ENCODE measurements around the gene PYGB. TPM values are rescaled to one million over a fixed set of nuclear protein-coding genes. Genes with fewer than 3 reads are reported as not detected.

PYGB gene
- total RNA-seq, 6 donors from 2014 or later: 59.4 to 128 (median 98.4) TPM

DNA sequence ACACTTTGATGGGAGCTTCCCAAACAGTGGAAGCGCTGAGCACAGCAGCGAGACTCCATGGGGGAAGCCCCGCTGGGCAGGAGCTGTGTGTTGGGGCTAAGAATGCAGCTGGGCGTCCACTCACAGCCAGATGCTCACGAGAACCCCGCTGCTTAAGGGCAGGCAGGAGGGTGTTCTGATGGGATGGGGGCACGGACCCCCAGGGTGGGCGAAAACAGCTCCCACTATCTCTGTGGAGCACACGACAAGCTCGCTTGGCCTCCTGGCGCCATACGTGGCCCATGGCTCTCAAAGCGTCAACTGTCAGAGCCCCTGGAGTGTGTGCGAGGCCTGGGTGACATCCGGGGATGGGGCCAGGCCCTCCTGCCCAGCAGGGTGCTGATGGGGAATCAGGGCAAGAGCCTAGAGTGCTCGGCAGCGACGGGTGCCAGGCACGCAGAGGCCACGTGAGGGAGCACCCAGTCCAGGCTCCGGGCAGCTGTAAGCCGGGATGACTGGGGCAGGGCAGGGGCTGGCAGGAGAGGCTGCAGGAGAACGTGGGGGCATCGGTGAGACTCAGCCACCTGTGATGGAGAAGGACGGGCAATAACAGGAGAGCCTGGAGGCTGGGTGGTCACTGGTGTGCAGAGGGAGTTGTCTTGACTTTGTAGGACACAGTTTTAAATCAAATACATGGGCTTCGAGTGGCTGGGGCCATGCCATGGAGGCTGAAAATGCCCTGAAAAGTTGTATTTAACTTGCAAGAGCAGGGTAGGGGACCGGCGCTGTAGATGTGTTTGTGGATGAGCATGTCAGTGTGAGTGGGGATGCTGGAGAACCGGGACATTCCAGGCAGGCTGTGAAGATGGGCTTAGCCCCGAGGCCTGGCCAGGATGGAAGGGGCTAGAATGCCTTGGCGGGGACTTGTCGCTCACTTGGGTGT, 27.3 kb downstream of the PYGB start:
- ATAC-seq (ENCODE audit: low FRiP score in 2 of 2) (no peak), DNase-seq (peak; percentile 10 to 67)
- no peaks in the 10 kb centered on the region for H3K27me3 ChIP-seq
- WGBS, 2 donors: 90 to 94% methylated on average over 13 to 32 of the region's 32 CpGs
- no peak overlapping the region for H3K4me3 ChIP-seq
- H3K9me3 ChIP-seq: no peaks in the 10 kb centered on the region
- H3K36me3 ChIP-seq: peaks cover 24 to 99% (median 84%) of the 10 kb centered on the region in 4 donors
- H3K4me1 ChIP-seq: no peaks in the 10 kb centered on the region
- no peak overlapping the region for H3K27ac ChIP-seq
- TF ChIP-seq, protein P1, sequence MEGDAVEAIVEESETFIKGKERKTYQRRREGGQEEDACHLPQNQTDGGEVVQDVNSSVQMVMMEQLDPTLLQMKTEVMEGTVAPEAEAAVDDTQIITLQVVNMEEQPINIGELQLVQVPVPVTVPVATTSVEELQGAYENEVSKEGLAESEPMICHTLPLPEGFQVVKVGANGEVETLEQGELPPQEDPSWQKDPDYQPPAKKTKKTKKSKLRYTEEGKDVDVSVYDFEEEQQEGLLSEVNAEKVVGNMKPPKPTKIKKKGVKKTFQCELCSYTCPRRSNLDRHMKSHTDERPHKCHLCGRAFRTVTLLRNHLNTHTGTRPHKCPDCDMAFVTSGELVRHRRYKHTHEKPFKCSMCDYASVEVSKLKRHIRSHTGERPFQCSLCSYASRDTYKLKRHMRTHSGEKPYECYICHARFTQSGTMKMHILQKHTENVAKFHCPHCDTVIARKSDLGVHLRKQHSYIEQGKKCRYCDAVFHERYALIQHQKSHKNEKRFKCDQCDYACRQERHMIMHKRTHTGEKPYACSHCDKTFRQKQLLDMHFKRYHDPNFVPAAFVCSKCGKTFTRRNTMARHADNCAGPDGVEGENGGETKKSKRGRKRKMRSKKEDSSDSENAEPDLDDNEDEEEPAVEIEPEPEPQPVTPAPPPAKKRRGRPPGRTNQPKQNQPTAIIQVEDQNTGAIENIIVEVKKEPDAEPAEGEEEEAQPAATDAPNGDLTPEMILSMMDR (IDR thresholded peaks at IDR 0.05): no peak
- no peak for TF ChIP-seq POLR2AphosphoS5 (IDR thresholded peaks at IDR 0.05)
- TF ChIP-seq EP300 (IDR thresholded peaks at IDR 0.05): no peak
- TF ChIP-seq POLR2A (IDR thresholded peaks at IDR 0.05): no peak

DNA sequence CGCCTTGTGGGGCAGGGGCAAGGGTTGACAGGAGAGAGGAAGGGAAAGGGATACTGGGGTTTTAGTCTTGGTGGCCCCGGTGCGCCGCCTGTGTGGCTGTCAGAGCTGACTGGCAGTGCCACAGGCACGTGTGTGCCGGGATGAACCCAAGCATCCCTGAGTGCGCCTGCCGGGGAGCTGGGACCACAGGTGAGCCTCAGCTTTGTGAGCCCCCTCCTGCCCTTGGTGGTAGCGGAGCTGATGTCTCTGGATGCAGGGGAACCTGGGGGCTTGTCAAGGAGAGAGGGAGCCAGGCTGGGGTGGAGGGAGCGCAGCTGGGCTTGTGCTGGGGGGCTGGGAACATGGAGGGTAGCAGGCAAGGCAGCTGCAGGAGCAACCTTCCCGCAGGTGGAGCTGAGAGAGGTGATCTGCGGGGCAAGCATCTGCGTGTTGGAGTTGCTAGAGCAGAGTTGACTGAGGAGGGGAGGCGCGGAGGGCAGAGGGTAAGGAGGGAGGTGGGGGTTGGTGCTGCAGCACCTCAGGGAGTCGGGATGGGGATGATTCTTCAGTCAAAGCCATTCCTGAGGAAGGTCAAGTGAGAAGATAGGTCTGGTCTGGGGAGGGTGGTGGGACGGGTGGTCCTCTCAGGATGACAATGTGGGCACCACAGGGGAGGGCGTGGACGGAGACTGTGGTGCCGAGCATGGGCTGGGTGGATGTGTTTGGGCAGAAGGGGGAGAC, 28.1 kb downstream of the PYGB start:
- H3K4me3 ChIP-seq: no peak overlapping the region
- WGBS, 2 donors: 96% methylated on average over 11 to 19 of the region's 20 CpGs
- H3K4me1 ChIP-seq: no peaks in the 10 kb centered on the region
- peaks cover 22 to 99% (median 84%) of the 10 kb centered on the region in 4 donors for H3K36me3 ChIP-seq
- TF ChIP-seq POLR2A (IDR thresholded peaks at IDR 0.05): no peak
- no peak for TF ChIP-seq POLR2AphosphoS5 (IDR thresholded peaks at IDR 0.05)
- TF ChIP-seq, protein P1 (IDR thresholded peaks at IDR 0.05): no peak
- no peak for TF ChIP-seq EP300 (IDR thresholded peaks at IDR 0.05)
- no peaks in the 10 kb centered on the region for H3K9me3 ChIP-seq
- no peaks in the 10 kb centered on the region for H3K27me3 ChIP-seq
- DNase-seq: peak; percentile 18 to 74
- no peak for ATAC-seq (ENCODE audit: low FRiP score in 2 of 2)
- H3K27ac ChIP-seq: no peak overlapping the region

DNA sequence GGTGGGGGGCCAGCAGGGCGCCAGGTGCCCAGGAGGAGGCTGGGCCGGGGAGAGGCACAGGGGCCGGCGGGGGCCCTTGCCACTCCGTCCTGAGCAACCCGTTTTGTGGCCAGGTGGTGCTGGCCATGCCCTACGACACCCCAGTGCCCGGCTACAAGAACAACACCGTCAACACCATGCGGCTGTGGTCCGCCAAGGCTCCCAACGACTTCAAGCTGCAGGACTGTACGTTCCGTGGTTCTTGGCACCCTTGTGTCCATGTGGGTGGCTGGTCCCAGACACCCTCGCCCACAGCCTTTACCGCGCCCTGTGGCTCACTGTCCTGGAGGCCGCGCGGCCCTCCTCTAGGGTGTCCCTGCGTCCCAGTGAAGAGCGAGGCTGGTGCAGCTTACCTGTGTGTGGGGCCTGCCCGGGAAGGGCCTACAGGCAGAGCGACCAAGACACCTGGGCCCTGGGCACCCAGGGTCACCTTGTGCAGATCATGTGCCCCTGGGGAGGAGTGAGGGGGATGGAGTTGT, 28.7 kb downstream of the PYGB start:
- DNase-seq (no peak), ATAC-seq (ENCODE audit: low FRiP score in 2 of 2) (no peak)
- 92 to 94% methylated on average over 24 of the region's 24 CpGs for WGBS, 2 donors
- Histone ChIP-seq H3K4me3 (no peak overlapping the region), H3K27me3 (no peaks in the 10 kb centered on the region), H3K4me1 (no peaks in the 10 kb centered on the region), H3K36me3 (peaks cover 17 to 99% (median 84%) of the 10 kb centered on the region in 4 donors), H3K27ac (no peak overlapping the region), H3K9me3 (no peaks in the 10 kb centered on the region)
- TF ChIP-seq POLR2A (IDR thresholded peaks at IDR 0.05) (no peak), POLR2AphosphoS5 (IDR thresholded peaks at IDR 0.05) (no peak), EP300 (IDR thresholded peaks at IDR 0.05) (no peak)
- TF ChIP-seq, protein P1 (IDR thresholded peaks at IDR 0.05): no peak

DNA sequence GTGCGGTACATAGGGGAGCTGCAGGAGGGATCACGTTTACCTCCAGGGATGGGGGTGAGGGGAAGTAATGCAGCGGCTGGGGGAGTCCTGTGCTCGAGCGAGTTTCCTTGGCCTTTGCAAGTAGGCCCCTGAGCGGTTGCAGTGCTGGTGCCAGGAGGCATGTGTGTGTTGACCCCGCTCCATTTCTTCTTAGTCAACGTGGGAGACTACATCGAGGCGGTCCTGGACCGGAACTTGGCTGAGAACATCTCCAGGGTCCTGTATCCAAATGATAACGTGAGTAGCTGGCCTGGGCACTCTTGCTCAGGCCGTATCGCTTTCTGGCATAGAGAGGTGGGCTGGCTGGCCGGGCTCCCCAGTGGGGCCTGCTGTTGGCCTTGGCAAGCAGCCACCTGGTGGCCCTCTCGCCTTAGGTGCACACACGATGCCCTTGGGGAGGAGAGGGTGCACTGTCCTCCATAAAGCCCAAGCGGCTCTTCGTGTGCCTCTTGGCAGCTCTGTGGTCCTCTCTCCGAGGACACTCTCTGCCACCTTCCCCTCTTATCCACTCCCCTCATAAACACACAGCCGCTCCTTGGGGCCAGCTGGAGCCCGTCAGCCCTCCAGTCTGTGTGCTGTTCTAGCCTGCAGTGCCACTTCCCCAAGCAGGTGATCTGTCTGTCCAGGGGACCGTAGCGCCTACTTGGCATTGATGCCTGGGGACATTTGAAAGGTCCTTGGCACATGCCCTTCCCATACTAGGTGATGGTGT, 29.3 kb downstream of the PYGB start:
- Histone ChIP-seq H3K4me3 (no peak overlapping the region), H3K9me3 (no peaks in the 10 kb centered on the region), H3K36me3 (peaks cover 16 to 99% (median 84%) of the 10 kb centered on the region in 4 donors), H3K27ac (no peak overlapping the region), H3K27me3 (no peaks in the 10 kb centered on the region), H3K4me1 (no peaks in the 10 kb centered on the region)
- WGBS, 2 donors: 95 to 99% methylated on average over 17 to 24 of the region's 24 CpGs
- ATAC-seq (ENCODE audit: low FRiP score in 2 of 2): no peak
- DNase-seq: no peak
- TF ChIP-seq, protein P1 (IDR thresholded peaks at IDR 0.05): no peak
- no peak for TF ChIP-seq EP300 (IDR thresholded peaks at IDR 0.05)
- TF ChIP-seq POLR2AphosphoS5 (IDR thresholded peaks at IDR 0.05): no peak
- no peak for TF ChIP-seq POLR2A (IDR thresholded peaks at IDR 0.05)
